Adrenal gland (tissue), 12 donors: Measurements from ENCODE around the gene MAL. TPM values are rescaled to one million over a fixed set of nuclear protein-coding genes. Genes with fewer than 3 reads are reported as not detected.

Experiments
- DNase-seq, 7 donors: peaks; one replicate each; pipeline ENCODE4 v3.0.0-alpha.2; 2019 to 2020
- H3K27ac ChIP-seq, 5 donors: fragments of 200-600 bp; sonication (generic) in 4 of 5; 1 replicate in 3 of 5; 2 replicates in 2 of 5; pipeline versions ENCODE4 v1.5.1 to v1.8.0; 2016 to 2020; ENCODE audit warnings: mild to moderate bottlenecking in 1 of 5
- H3K27me3 ChIP-seq: fragments of 200-600 bp; 2 replicates; pipeline ENCODE4 v1.8.0; 2021
- H3K36me3 ChIP-seq, 2 donors: fragments of 200-600 bp; replicated peaks in 1 of 2; 1 replicate in 1 of 2; 2 replicates in 1 of 2; pipeline versions ENCODE4 v1.5.1 to v1.8.0; 2018 to 2022
- H3K4me1 ChIP-seq, 2 donors: fragments of 200-600 bp; replicated peaks in 1 of 2; 1 replicate in 1 of 2; 2 replicates in 1 of 2; pipeline versions ENCODE4 v1.5.1 to v1.8.0; 2018 to 2021
- H3K4me3 ChIP-seq, 4 donors: fragments of 200-600 bp; sonication (generic) in 3 of 4; one replicate each; pipeline ENCODE4 v1.5.1; 2016 to 2018
- H3K9me3 ChIP-seq, 3 donors: fragments of 200-600 bp; sonication (generic) in 1 of 3; replicated peaks in 1 of 3; 1 replicate in 2 of 3; 2 replicates in 1 of 3; pipeline versions ENCODE4 v1.5.1 to v1.8.0; 2016 to 2021
- CTCF ChIP-seq, 6 experiments: fragments of 450-650 bp in 4 of 6; fragments of 200-600 bp in 2 of 6; sonication (generic) in 1 of 6; IDR thresholded peaks; 1 replicate in 5 of 6; 2 replicates in 1 of 6; pipeline versions ENCODE4 v1.5.1 to v1.8.0; 2016 to 2021; ENCODE audit warnings: antibody characterized with exemption in 6 of 6, mild to moderate bottlenecking in 2 of 6, moderate library complexity in 1 of 6
- POLR2A ChIP-seq, 2 donors: fragments of 450-650 bp; IDR thresholded peaks; one replicate each; pipeline ENCODE4 v1.6.1; 2017; ENCODE audit warnings: antibody characterized with exemption in 2 of 2, mild to moderate bottlenecking in 2 of 2, moderate library complexity in 1 of 2
- WGBS, 4 donors: extraction: QIAGEN DNeasy Blood & Tissue Kit in 2 of 4; methylation state at CpG; one replicate each; pipeline versions ENCODE4 v1.1.5 to v1.1.7; 2013 to 2017; 5-methylcytosine and 5-hydroxymethylcytosine counted together
- intact Hi-C, 2 donors: fragments of 100-400 bp; cut with DNase I; formaldehyde crosslinking; loops; one replicate each; pipeline versions ENCODE4 v1.14.1 to v1.15.0; 2022 to 2023
- polyA plus RNA-seq, 3 donors: library from polyadenylated mRNA; stranded (reverse); fragments of 200-250 nt in 2 of 3; fragments of 350-450 nt in 1 of 3; fragmentation: Illumina TruSeq in 1 of 3; extraction: RNeasy Lipid Tissue Mini Kit (QIAGEN cat#74804) in 1 of 3; gene quantifications; one replicate each; pipeline ENCODE4 v1.2.3, GENCODE V29; 2013 to 2014
- total RNA-seq, 9 donors: library from RNA; depleted of rRNA in 4 of 9; stranded (reverse); fragments of >200 nt in 4 of 9; fragments of 120-200 nt in 1 of 9; fragmentation: NEBNext Ultra II Directional in 1 of 9; extraction: Animal tissue kit (Norgen Biotek cat#: 25700) in 1 of 9; gene quantifications; one replicate each; pipeline versions ENCODE4 v1.1.0 to v1.2.4, GENCODE V29; 2013 to 2023
- donor health status: healthy with polysubstance abuse.
- donor health status: Bipolar disorder and iron deficiency.
- donor health status: DM: yes; HTN: yes; CAD: no.
- donor health status: DM: no; HTN: no; CAD: no.
- donor health status: DM: no; HTN: no; CAD: no.
- donor health status: DM: yes; HTN: yes; CAD: no.

MAL gene
- total and polyA plus RNA-seq, 12 donors, result 0.32 to 4.5 (median 0.68) TPM; not detected in 4

- Histone ChIP-seq H3K36me3 (no peaks in the 10 kb centered on the region), H3K27me3 (peaks cover 51% of the 10 kb centered on the region), H3K27ac (no peak overlapping the region), H3K4me3 (no peak overlapping the region), H3K9me3 (no peaks in the 10 kb centered on the region), H3K4me1 (peaks cover 0 to 5% of the 10 kb centered on the region in 2 donors)
- intact Hi-C loops, result loop anchor here in 1 of 2 donors (10.0 kb wide), 1 partner anchor 82 kb away; no protein-coding TSS in a partner anchor
- no peak for DNase-seq
- TF ChIP-seq POLR2A (IDR thresholded peaks at IDR 0.05), result no peak
- TF ChIP-seq CTCF (IDR thresholded peaks at IDR 0.05), result no peak
- WGBS, 4 donors, result 37 to 53% (median 46%) methylated on average over 2 of the region's 2 CpGs
Observed at GRCh38 chr2:95023222-95023597, 2.3 kb upstream of the MAL start.

- intact Hi-C loops, result loop anchor here in 1 of 2 donors (10.0 kb wide), 1 partner anchor 80 kb away; no protein-coding TSS in a partner anchor
- H3K4me3 ChIP-seq, result no peak overlapping the region
- peaks cover 51% of the 10 kb centered on the region for H3K27me3 ChIP-seq
Observed at GRCh38 chr2:95024371-95024770, 1.1 kb upstream of the MAL start.

GRCh38 chr2:95024960-95025405, 525 bp upstream of the MAL start:
- Histone ChIP-seq H3K4me3 (no peak overlapping the region), H3K27ac (no peak overlapping the region), H3K27me3 (peaks cover 51% of the 10 kb centered on the region), H3K4me1 (peaks cover 0 to 5% of the 10 kb centered on the region in 2 donors), H3K36me3 (no peaks in the 10 kb centered on the region), H3K9me3 (no peaks in the 10 kb centered on the region)
- no peak for DNase-seq
- TF ChIP-seq CTCF (IDR thresholded peaks at IDR 0.05), result no peak
- TF ChIP-seq POLR2A (IDR thresholded peaks at IDR 0.05), result no peak
- 3 to 10% (median 4%) methylated on average over 15 to 30 of the region's 30 CpGs for WGBS, 4 donors
- intact Hi-C loops, result loop anchor here in 1 of 2 donors (10.0 kb wide), 1 partner anchor 80 kb away; no protein-coding TSS in a partner anchor

More at GRCh38 chr2:95024371-95024770, 1.1 kb upstream of the MAL start:
- TF ChIP-seq POLR2A (IDR thresholded peaks at IDR 0.05) (no peak), CTCF (IDR thresholded peaks at IDR 0.05) (no peak)
- no peak overlapping the region for H3K27ac ChIP-seq
- H3K36me3 ChIP-seq, result no peaks in the 10 kb centered on the region
- DNase-seq, result no peak
- no peaks in the 10 kb centered on the region for H3K9me3 ChIP-seq
- 66 to 75% (median 71%) methylated on average over 9 to 11 of the region's 11 CpGs for WGBS, 4 donors
- peaks cover 0 to 5% of the 10 kb centered on the region in 2 donors for H3K4me1 ChIP-seq

GRCh38 chr2:95026471-95027368, 1.2 kb downstream of the MAL start:
- DNase-seq, result no peak
- TF ChIP-seq CTCF (IDR thresholded peaks at IDR 0.05) (no peak), POLR2A (IDR thresholded peaks at IDR 0.05) (no peak)
- Histone ChIP-seq H3K4me1 (peaks cover 0 to 5% of the 10 kb centered on the region in 2 donors), H3K4me3 (no peak overlapping the region), H3K27me3 (peaks cover 51% of the 10 kb centered on the region), H3K36me3 (no peaks in the 10 kb centered on the region), H3K27ac (no peak overlapping the region), H3K9me3 (no peaks in the 10 kb centered on the region)
- WGBS, 4 donors, result 8 to 14% (median 12%) methylated on average over 27 to 47 of the region's 47 CpGs
- intact Hi-C loops, result loop anchor here in 1 of 2 donors (10.0 kb wide), 1 partner anchor 78 kb away; no protein-coding TSS in a partner anchor
